Thymus (tissue), 2 donors: ENCODE results near the gene CCP110. TPM values are rescaled to one million over a fixed set of nuclear protein-coding genes. Genes with fewer than 3 reads are reported as not detected.

Experiments used
- polyA plus RNA-seq: library from polyadenylated mRNA; stranded (reverse); fragments of 200-250 nt; gene quantifications from one replicate; pipeline ENCODE4 v1.2.3, GENCODE V29; 2013
- total RNA-seq: library from RNA; stranded (reverse); fragments of 120-200 nt; gene quantifications from one replicate; pipeline ENCODE4 v1.2.4, GENCODE V29; 2013
- donor health status: healthy.

CCP110 gene
- total and polyA plus RNA-seq, 2 donors = 8.6 to 12.9 TPM

Other genes with a start within 250 kb of the CCP110 start
- 0.05 TPM for gene CLEC19A, start 238.2 kb upstream of the CCP110 start, total RNA-seq
- 0.09 TPM for gene CLEC19A, start 238.2 kb upstream of the CCP110 start, polyA plus RNA-seq
- under 0.01 TPM for gene TMC5, start 106.1 kb upstream of the CCP110 start, total RNA-seq
- gene TMC5, start 106.1 kb upstream of the CCP110 start, polyA plus RNA-seq = 0.09 TPM
- gene GDE1, start 1.8 kb upstream of the CCP110 start, total RNA-seq = 19.7 TPM
- gene GDE1, start 1.8 kb upstream of the CCP110 start, polyA plus RNA-seq = 26.0 TPM
- gene VPS35L, start 31.8 kb downstream of the CCP110 start, total RNA-seq = 19.5 TPM
- gene VPS35L, start 31.8 kb downstream of the CCP110 start, polyA plus RNA-seq = 23.7 TPM
- gene KNOP1, start 194.3 kb downstream of the CCP110 start, total RNA-seq = 16.4 TPM
- gene KNOP1, start 194.3 kb downstream of the CCP110 start, polyA plus RNA-seq = 10.0 TPM
- 3.7 TPM for gene IQCK, start 194.3 kb downstream of the CCP110 start, total RNA-seq
- gene IQCK, start 194.3 kb downstream of the CCP110 start, polyA plus RNA-seq = 10.2 TPM